ENCODE measurements around the gene SYT9. TPM values are rescaled to one million over a fixed set of nuclear protein-coding genes. Genes with fewer than 3 reads are reported as not detected.

Gene SYT9
- total RNA-seq, 1 donor from 2014 or later = 0.16 TPM

GRCh38 chr11:7268758-7269157, 17.1 kb downstream of the SYT9 start:
- H2AFZ ChIP-seq (ENCODE audit: low read depth, low read length) = no peak overlapping the region
- H3K4me3 ChIP-seq (ENCODE audit: insufficient read depth, low read depth, low read length) = no peak overlapping the region
- H3K36me3 ChIP-seq (ENCODE audit: insufficient read depth, low read length) = no peaks in the 10 kb centered on the region
- no peaks in the 10 kb centered on the region for H3K27me3 Mint-ChIP-seq (ENCODE audit: low read depth, unreplicated experiment)
- H3K4me1 Mint-ChIP-seq (ENCODE audit: low read depth, unreplicated experiment) = no peaks in the 10 kb centered on the region
- H3K9me3 ChIP-seq (ENCODE audit: insufficient read depth, low read depth, low read length) = no peaks in the 10 kb centered on the region
- H4K20me1 ChIP-seq (ENCODE audit: insufficient read depth, low read length) = no peaks in the 10 kb centered on the region
- no peak overlapping the region for H3K27ac ChIP-seq (ENCODE audit: low read depth, low read length)
- H3K9me3 Mint-ChIP-seq (ENCODE audit: unreplicated experiment) = no peaks in the 10 kb centered on the region
- no peaks in the 10 kb centered on the region for H3K27me3 ChIP-seq (ENCODE audit: insufficient read depth, low read length)
- FAIRE-seq = no peak
- no peaks in the 10 kb centered on the region for H3K36me3 Mint-ChIP-seq (ENCODE audit: low read depth, unreplicated experiment)
- H3K4me1 ChIP-seq (ENCODE audit: insufficient read depth, low read length) = no peaks in the 10 kb centered on the region
- no peaks in the 10 kb centered on the region for H3K79me2 ChIP-seq (ENCODE audit: insufficient read depth, low read length)
- no peak overlapping the region for H3K27ac Mint-ChIP-seq (ENCODE audit: unreplicated experiment)
- H3K4me3 Mint-ChIP-seq (ENCODE audit: unreplicated experiment) = no peak overlapping the region
- no peak overlapping the region for H3K9ac ChIP-seq (ENCODE audit: low read length)
- no peak for TF ChIP-seq EZH2 (IDR thresholded peaks at IDR 0.05; ENCODE audit: insufficient read depth, low read length)
- TF ChIP-seq CTCF (IDR thresholded peaks at IDR 0.05; ENCODE audit: insufficient read depth, low read depth, low read length) = no peak
- DNase-seq (ENCODE audit: low read depth) = no peak
- H3K4me2 ChIP-seq (ENCODE audit: low read length) = no peak overlapping the region

- Mint-ChIP-seq H3K27me3 (ENCODE audit: low read depth, unreplicated experiment) (no peaks in the 10 kb centered on the region), H3K9me3 (ENCODE audit: unreplicated experiment) (no peaks in the 10 kb centered on the region), H3K27ac (ENCODE audit: unreplicated experiment) (no peak overlapping the region), H3K4me1 (ENCODE audit: low read depth, unreplicated experiment) (peaks cover 2% of the 10 kb centered on the region), H3K4me3 (ENCODE audit: unreplicated experiment) (no peak overlapping the region), H3K36me3 (ENCODE audit: low read depth, unreplicated experiment) (no peaks in the 10 kb centered on the region)
- Histone ChIP-seq H3K4me1 (ENCODE audit: insufficient read depth, low read length) (no peaks in the 10 kb centered on the region), H3K79me2 (ENCODE audit: insufficient read depth, low read length) (no peaks in the 10 kb centered on the region), H2AFZ (ENCODE audit: low read depth, low read length) (no peak overlapping the region), H3K9ac (ENCODE audit: low read length) (no peak overlapping the region), H3K9me3 (ENCODE audit: insufficient read depth, low read depth, low read length) (no peaks in the 10 kb centered on the region), H4K20me1 (ENCODE audit: insufficient read depth, low read length) (no peaks in the 10 kb centered on the region), H3K27ac (ENCODE audit: low read depth, low read length) (no peak overlapping the region), H3K4me3 (ENCODE audit: insufficient read depth, low read depth, low read length) (no peak overlapping the region), H3K27me3 (ENCODE audit: insufficient read depth, low read length) (no peaks in the 10 kb centered on the region), H3K36me3 (ENCODE audit: insufficient read depth, low read length) (no peaks in the 10 kb centered on the region), H3K4me2 (ENCODE audit: low read length) (no peak overlapping the region)
- DNase-seq (ENCODE audit: low read depth) (no peak), FAIRE-seq (no peak)
- TF ChIP-seq EZH2 (IDR thresholded peaks at IDR 0.05; ENCODE audit: insufficient read depth, low read length) = no peak
Measured at GRCh38 chr11:7270233-7270865, 18.6 kb downstream of the SYT9 start.

- no peak overlapping the region for H3K27ac Mint-ChIP-seq (ENCODE audit: unreplicated experiment)
- H3K9me3 Mint-ChIP-seq (ENCODE audit: unreplicated experiment) = no peaks in the 10 kb centered on the region
- peaks cover 2% of the 10 kb centered on the region for H3K4me1 Mint-ChIP-seq (ENCODE audit: low read depth, unreplicated experiment)
- H2AFZ ChIP-seq (ENCODE audit: low read depth, low read length) = no peak overlapping the region
- no peaks in the 10 kb centered on the region for H3K79me2 ChIP-seq (ENCODE audit: insufficient read depth, low read length)
- H3K9me3 ChIP-seq (ENCODE audit: insufficient read depth, low read depth, low read length) = no peaks in the 10 kb centered on the region
- H3K9ac ChIP-seq (ENCODE audit: low read length) = no peak overlapping the region
- no peaks in the 10 kb centered on the region for H3K27me3 ChIP-seq (ENCODE audit: insufficient read depth, low read length)
- no peak overlapping the region for H3K4me3 Mint-ChIP-seq (ENCODE audit: unreplicated experiment)
- no peak overlapping the region for H3K27ac ChIP-seq (ENCODE audit: low read depth, low read length)
- no peak for DNase-seq (ENCODE audit: low read depth)
- H3K4me1 ChIP-seq (ENCODE audit: insufficient read depth, low read length) = no peaks in the 10 kb centered on the region
- FAIRE-seq = no peak
- H3K4me2 ChIP-seq (ENCODE audit: low read length) = no peak overlapping the region
- H3K4me3 ChIP-seq (ENCODE audit: insufficient read depth, low read depth, low read length) = no peak overlapping the region
- no peaks in the 10 kb centered on the region for H4K20me1 ChIP-seq (ENCODE audit: insufficient read depth, low read length)
- no peaks in the 10 kb centered on the region for H3K36me3 Mint-ChIP-seq (ENCODE audit: low read depth, unreplicated experiment)
- H3K27me3 Mint-ChIP-seq (ENCODE audit: low read depth, unreplicated experiment) = peaks cover 3% of the 10 kb centered on the region
- TF ChIP-seq EZH2 (IDR thresholded peaks at IDR 0.05; ENCODE audit: insufficient read depth, low read length) (no peak), CTCF (IDR thresholded peaks at IDR 0.05; ENCODE audit: insufficient read depth, low read depth, low read length) (no peak)
- no peaks in the 10 kb centered on the region for H3K36me3 ChIP-seq (ENCODE audit: insufficient read depth, low read length)
Measured at GRCh38 chr11:7272373-7272772, 20.7 kb downstream of the SYT9 start.

Data from astrocyte (in vitro differentiated cells and primary cell).